HepG2 (cell line): Measurements from ENCODE around the gene SMIM11. TPM values are rescaled to one million over a fixed set of nuclear protein-coding genes. Genes with fewer than 3 reads are reported as not detected.

Experiments used
- ATM ChIP-seq: fragments of 450-650 bp; IDR thresholded peaks from 2 replicates; pipeline ENCODE4 v1.7.1; 2017; ENCODE audit warnings: mild to moderate bottlenecking, borderline replicate concordance
- CREB3 ChIP-seq: sonication (generic); formaldehyde crosslinking; IDR thresholded peaks from 2 replicates; pipeline ENCODE4 v1.5.0; 2020; ENCODE audit warnings: missing genetic modification reagents
- DPF2 ChIP-seq: sonication (generic); formaldehyde crosslinking; IDR thresholded peaks from 2 replicates; pipeline ENCODE4 v1.4.0; 2020; ENCODE audit warnings: mild to moderate bottlenecking, low read depth, missing genetic modification reagents, borderline replicate concordance
- KDM2A ChIP-seq: sonication (generic); formaldehyde crosslinking; IDR thresholded peaks from 2 replicates; pipeline ENCODE4 v1.4.0; 2020; ENCODE audit warnings: low read depth, missing genetic modification reagents, borderline replicate concordance
- RARA ChIP-seq: IDR thresholded peaks from 2 replicates; pipeline ENCODE4 v1.6.1; 2016; ENCODE audit warnings: missing genetic modification reagents, missing compliant biosample characterization
- RXRB ChIP-seq: IDR thresholded peaks from 2 replicates; pipeline ENCODE4 v1.6.1; 2016; ENCODE audit warnings: borderline replicate concordance, missing genetic modification reagents, missing compliant biosample characterization
- SAFB2 ChIP-seq: sonication (generic); formaldehyde crosslinking; IDR thresholded peaks from 2 replicates; pipeline ENCODE4 v1.5.1; 2020; ENCODE audit warnings: missing genetic modification reagents, low read depth, mild to moderate bottlenecking, borderline replicate concordance
- SALL2 ChIP-seq: sonication (generic); formaldehyde crosslinking; IDR thresholded peaks from 2 replicates; pipeline ENCODE4 v1.8.1; 2023; ENCODE audit warnings: mild to moderate bottlenecking, missing genetic modification reagents, inconsistent platforms
- SETDB1 ChIP-seq: sonication (generic); formaldehyde crosslinking; IDR thresholded peaks from 2 replicates; pipeline ENCODE4 v1.5.1; 2020; ENCODE audit warnings: missing genetic modification reagents, mild to moderate bottlenecking, borderline replicate concordance
- SKI ChIP-seq: fragments of 450-650 bp; IDR thresholded peaks from one replicate; pipeline ENCODE4 v1.6.1; 2018; ENCODE audit warnings: mild to moderate bottlenecking; ENCODE audit not compliant: partially characterized antibody
- TMF1 ChIP-seq: sonication (generic); formaldehyde crosslinking; IDR thresholded peaks from 2 replicates; pipeline ENCODE4 v1.8.1; 2022; ENCODE audit warnings: low read depth, missing genetic modification reagents
- ZBTB49 ChIP-seq: sonication (generic); formaldehyde crosslinking; IDR thresholded peaks from 2 replicates; pipeline ENCODE4 v1.4.0; 2020; ENCODE audit warnings: missing genetic modification reagents, borderline replicate concordance
- ZFP62 ChIP-seq: sonication (generic); formaldehyde crosslinking; IDR thresholded peaks from 2 replicates; pipeline ENCODE4 v1.4.0; 2020; ENCODE audit warnings: missing genetic modification reagents
- ZFX ChIP-seq: sonication (generic); formaldehyde crosslinking; IDR thresholded peaks from 2 replicates; pipeline ENCODE4 v1.4.0; 2020; ENCODE audit warnings: mild to moderate bottlenecking, low read depth, missing genetic modification reagents, moderate library complexity
- ZNF235 ChIP-seq: sonication (generic); formaldehyde crosslinking; IDR thresholded peaks from 2 replicates; pipeline ENCODE4 v1.8.1; 2023; ENCODE audit warnings: mild to moderate bottlenecking, missing genetic modification reagents, borderline replicate concordance
- ZNF431 ChIP-seq: sonication (generic); formaldehyde crosslinking; IDR thresholded peaks from 2 replicates; pipeline ENCODE4 v1.9.0; 2022; ENCODE audit warnings: missing genetic modification reagents, low read depth, mild to moderate bottlenecking, borderline replicate concordance
- ZNF496 ChIP-seq: sonication (generic); formaldehyde crosslinking; IDR thresholded peaks from 2 replicates; pipeline ENCODE4 v1.8.1; 2023; ENCODE audit warnings: mild to moderate bottlenecking, moderate library complexity, missing genetic modification reagents; ENCODE audit not compliant: insufficient replicate concordance
- ZNF503 ChIP-seq: sonication (generic); formaldehyde crosslinking; IDR thresholded peaks from 2 replicates; pipeline ENCODE4 v1.4.0; 2020; ENCODE audit warnings: missing genetic modification reagents
- ZNF546 ChIP-seq: sonication (generic); formaldehyde crosslinking; conservative IDR thresholded peaks from 2 replicates; pipeline ENCODE4 v1.8.1; 2023; ENCODE audit warnings: mild to moderate bottlenecking, missing genetic modification reagents
- ZNF557 ChIP-seq: sonication (generic); formaldehyde crosslinking; IDR thresholded peaks from 2 replicates; pipeline ENCODE4 v1.4.0; 2020; ENCODE audit warnings: missing genetic modification reagents
- ZNF687 ChIP-seq: sonication (generic); formaldehyde crosslinking; IDR thresholded peaks from 2 replicates; pipeline ENCODE4 v1.5.1; 2020; ENCODE audit warnings: mild to moderate bottlenecking, missing genetic modification reagents, moderate library complexity
- ZNF780A ChIP-seq: sonication (generic); formaldehyde crosslinking; IDR thresholded peaks from 2 replicates; pipeline ENCODE4 v1.8.0; 2022; ENCODE audit warnings: mild to moderate bottlenecking, missing genetic modification reagents, moderate library complexity
- polyA plus RNA-seq, 8 experiments: library from polyadenylated mRNA; depleted of rRNA in 3 of 8; stranded (reverse) in 7 of 8; unstranded in 1 of 8; fragments of >200 nt; fragmentation: Illumina TruSeq in 4 of 8; extraction: Trizol in 4 of 8; gene quantifications; 2 replicates each; pipeline versions ENCODE4 v1.2.1 to v1.2.3, GENCODE V29; 2011 to 2016; ENCODE audit warnings: low read depth in 4 of 8, missing spikeins in 1 of 8, mixed read lengths in 1 of 8; ENCODE audit not compliant: insufficient read depth in 1 of 8
- total RNA-seq, 5 experiments: library from RNA; depleted of rRNA; stranded (reverse); fragments of >200 nt; fragmentation: Illumina TruSeq; extraction: Trizol; gene quantifications; 2 replicates each; pipeline ENCODE4 v1.2.3, GENCODE V29; 2016; ENCODE audit warnings: low read depth in 1 of 5

Gene SMIM11
- total and polyA plus RNA-seq, 2 of the 13 experiments (the other 11 are each of a cell fraction or from before 2014, with no cell fraction given) = 6.4 to 18.9 TPM

GRCh38 chr21:34372321-34372720 lies 3.0 kb upstream of the SMIM11 start (continued):
- TF ChIP-seq SAFB2 (CRISPR knock-in tag) (no peak), KDM2A (0 out of 2 replicates have a peak, but pooled peaks have one; percentile 26), ATM (no peak), ZNF503 (no peak), TMF1 (CRISPR knock-in tag) (no peak), SALL2 (CRISPR knock-in tag) (no peak), CREB3 (no peak), ZNF687 (CRISPR knock-in tag) (peak; percentile 45), ZNF780A (CRISPR knock-in tag) (no peak), ZNF235 (CRISPR knock-in tag) (no peak), RXRB (peak; percentile 97), ZBTB49 (CRISPR knock-in tag) (no peak), SETDB1 (CRISPR knock-in tag) (no peak), RARA (CRISPR knock-in tag) (peak; percentile 99), ZNF557 (CRISPR knock-in tag) (no peak), DPF2 (peak; percentile 76), SKI (peak; percentile 92), ZFP62 (no peak), ZNF546 (CRISPR knock-in tag) (no peak), ZNF496 (no peak), ZNF431 (CRISPR knock-in tag) (no peak), ZFX (CRISPR knock-in tag) (peak; percentile 62; the same call in 1 of the 2 replicates)
